Smooth muscle cell (in vitro differentiated cells): ENCODE data around the gene DOHH. TPM values are rescaled to one million over a fixed set of nuclear protein-coding genes. Genes with fewer than 3 reads are reported as not detected.

Experiments
- DNase-seq: peaks from one replicate; lab custom pipeline; 2025; ENCODE audit not compliant: unreplicated experiment; lab: John Stamatoyannopoulos, UW
- H2AFZ ChIP-seq: fragments of 200-600 bp; sonication (generic); 2 replicates; pipeline ENCODE4 v1.6.0; 2016; ENCODE audit warnings: antibody characterized with exemption, low read depth, mild to moderate bottlenecking
- H3F3A ChIP-seq: fragments of 200-600 bp; sonication (generic); 2 replicates; pipeline ENCODE4 v1.6.0; 2017; ENCODE audit warnings: antibody characterized with exemption, low read depth
- H3K27ac ChIP-seq: fragments of 200-600 bp; sonication (generic); 2 replicates; pipeline ENCODE4 v1.5.1; 2016; ENCODE audit warnings: low read depth, mild to moderate bottlenecking
- H3K27me3 ChIP-seq: fragments of 200-600 bp; sonication (generic); 2 replicates; pipeline ENCODE4 v1.6.1; 2016; ENCODE audit warnings: low read depth, mild to moderate bottlenecking
- H3K36me3 ChIP-seq: fragments of 200-600 bp; sonication (generic); 2 replicates; pipeline ENCODE4 v1.5.1; 2016; ENCODE audit warnings: low read depth
- H3K4me1 ChIP-seq: fragments of 200-600 bp; sonication (generic); 2 replicates; pipeline ENCODE4 v1.5.1; 2016; ENCODE audit warnings: low read depth
- H3K4me2 ChIP-seq: fragments of 200-600 bp; sonication (generic); 2 replicates; pipeline ENCODE4 v1.6.0; 2016; ENCODE audit warnings: mild to moderate bottlenecking
- H3K4me3 ChIP-seq: fragments of 200-600 bp; sonication (generic); 2 replicates; pipeline ENCODE4 v1.5.1; 2016; ENCODE audit warnings: mild to moderate bottlenecking
- H3K79me2 ChIP-seq: fragments of 200-600 bp; sonication (generic); 2 replicates; pipeline ENCODE4 v1.6.0; 2016; ENCODE audit warnings: low read depth, mild to moderate bottlenecking
- H3K9ac ChIP-seq: fragments of 200-600 bp; sonication (generic); 2 replicates; pipeline ENCODE4 v1.6.0; 2016; ENCODE audit warnings: low read depth
- H3K9me3 ChIP-seq: fragments of 200-600 bp; sonication (generic); replicated peaks from 2 replicates; pipeline ENCODE4 v1.5.1; 2016; ENCODE audit warnings: low read depth
- H4K20me1 ChIP-seq: fragments of 200-600 bp; sonication (generic); 2 replicates; pipeline ENCODE4 v1.6.0; 2016; ENCODE audit warnings: low read depth
- WGBS: methylation state at CpG from one replicate; pipeline ENCODE4 v1.1.7; 2016; ENCODE audit warnings: low lambda C conversion rate; 5-methylcytosine and 5-hydroxymethylcytosine counted together
- polyA plus RNA-seq: library from polyadenylated mRNA; unstranded; fragments of >200 nt; fragmentation: Nextera tagmentation; extraction: Ambion mirVana; gene quantifications from 2 replicates; pipeline ENCODE4 v1.2.1, GENCODE V29; 2016
- total RNA-seq: library from RNA; depleted of rRNA; stranded (reverse); fragments of >200 nt; gene quantifications from 2 replicates; pipeline ENCODE4 v1.2.3, GENCODE V29; 2014
- TF ChIP-seq, protein P1 (sequence below): fragments of 200-600 bp; sonication (generic); IDR thresholded peaks from 2 replicates; pipeline ENCODE4 v1.5.1; 2017; ENCODE audit warnings: borderline replicate concordance, mild to moderate bottlenecking, antibody characterized with exemption; ENCODE audit not compliant: insufficient read depth, poor library complexity, severe bottlenecking

DOHH gene
- total and polyA plus RNA-seq, 2 experiments from 2014 or later: 8.7 to 27.2 TPM

GRCh38 chr19:3512562-3513228, 12.2 kb upstream of the DOHH start:
- no peak overlapping the region for H2AFZ ChIP-seq
- H4K20me1 ChIP-seq: peaks cover 99% of the 10 kb centered on the region
- H3K27ac ChIP-seq: no peak overlapping the region
- no peaks in the 10 kb centered on the region for H3F3A ChIP-seq
- DNase-seq: no peak
- H3K4me3 ChIP-seq: no peak overlapping the region
- H3K79me2 ChIP-seq: peaks cover 95% of the 10 kb centered on the region
- 98% methylated on average over 17 of the region's 17 CpGs for WGBS
- no peaks in the 10 kb centered on the region for H3K4me1 ChIP-seq
- H3K9me3 ChIP-seq: no peaks in the 10 kb centered on the region
- TF ChIP-seq, protein P1, sequence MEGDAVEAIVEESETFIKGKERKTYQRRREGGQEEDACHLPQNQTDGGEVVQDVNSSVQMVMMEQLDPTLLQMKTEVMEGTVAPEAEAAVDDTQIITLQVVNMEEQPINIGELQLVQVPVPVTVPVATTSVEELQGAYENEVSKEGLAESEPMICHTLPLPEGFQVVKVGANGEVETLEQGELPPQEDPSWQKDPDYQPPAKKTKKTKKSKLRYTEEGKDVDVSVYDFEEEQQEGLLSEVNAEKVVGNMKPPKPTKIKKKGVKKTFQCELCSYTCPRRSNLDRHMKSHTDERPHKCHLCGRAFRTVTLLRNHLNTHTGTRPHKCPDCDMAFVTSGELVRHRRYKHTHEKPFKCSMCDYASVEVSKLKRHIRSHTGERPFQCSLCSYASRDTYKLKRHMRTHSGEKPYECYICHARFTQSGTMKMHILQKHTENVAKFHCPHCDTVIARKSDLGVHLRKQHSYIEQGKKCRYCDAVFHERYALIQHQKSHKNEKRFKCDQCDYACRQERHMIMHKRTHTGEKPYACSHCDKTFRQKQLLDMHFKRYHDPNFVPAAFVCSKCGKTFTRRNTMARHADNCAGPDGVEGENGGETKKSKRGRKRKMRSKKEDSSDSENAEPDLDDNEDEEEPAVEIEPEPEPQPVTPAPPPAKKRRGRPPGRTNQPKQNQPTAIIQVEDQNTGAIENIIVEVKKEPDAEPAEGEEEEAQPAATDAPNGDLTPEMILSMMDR: no peak
- no peaks in the 10 kb centered on the region for H3K36me3 ChIP-seq
- no peak overlapping the region for H3K4me2 ChIP-seq
- no peak overlapping the region for H3K9ac ChIP-seq
- H3K27me3 ChIP-seq: no peaks in the 10 kb centered on the region

- no peak overlapping the region for H3K27ac ChIP-seq
- H3K27me3 ChIP-seq: no peaks in the 10 kb centered on the region
- peaks cover 95% of the 10 kb centered on the region for H3K79me2 ChIP-seq
- no peak overlapping the region for H3K4me2 ChIP-seq
- TF ChIP-seq, protein P1: no peak
- DNase-seq: no peak
- H3K9ac ChIP-seq: no peak overlapping the region
- H3K9me3 ChIP-seq: no peaks in the 10 kb centered on the region
- H4K20me1 ChIP-seq: peaks cover 95% of the 10 kb centered on the region
- no peaks in the 10 kb centered on the region for H3F3A ChIP-seq
- no peaks in the 10 kb centered on the region for H3K36me3 ChIP-seq
- H2AFZ ChIP-seq: no peak overlapping the region
- 97% methylated on average over 24 of the region's 26 CpGs for WGBS
- no peak overlapping the region for H3K4me3 ChIP-seq
- no peaks in the 10 kb centered on the region for H3K4me1 ChIP-seq
These were observed 11.2 kb upstream of the DOHH start for GRCh38 chr19:3511506-3512251.

DNA sequence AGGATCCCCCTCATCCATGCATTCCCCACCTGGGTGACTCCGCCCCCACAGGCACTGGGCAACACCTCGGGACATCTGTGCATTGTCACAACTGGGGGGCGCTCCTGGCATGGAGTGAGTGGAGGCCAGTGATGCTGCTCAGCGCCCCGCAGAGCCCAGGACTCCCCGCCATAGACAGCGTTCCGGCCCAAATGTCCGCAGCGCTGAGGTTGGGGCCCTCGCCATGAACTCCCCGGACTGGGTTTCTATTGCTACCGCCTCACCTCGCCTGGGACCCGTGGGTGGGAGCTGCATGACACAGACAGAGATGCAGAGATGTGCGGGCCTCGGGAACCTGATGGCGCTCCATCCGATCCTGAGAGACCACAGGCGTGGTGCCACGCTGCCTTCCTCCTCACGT, 10.3 kb upstream of the DOHH start:
- WGBS: 94% methylated on average over 22 of the region's 22 CpGs

More for the DNA sequence above, 10.3 kb upstream of the DOHH start:
- H3K4me1 ChIP-seq: no peaks in the 10 kb centered on the region
- H3K9ac ChIP-seq: no peak overlapping the region
- DNase-seq: no peak
- no peaks in the 10 kb centered on the region for H3K9me3 ChIP-seq
- H3K4me3 ChIP-seq: no peak overlapping the region
- no peaks in the 10 kb centered on the region for H3K36me3 ChIP-seq
- no peaks in the 10 kb centered on the region for H3K27me3 ChIP-seq
- peaks cover 90% of the 10 kb centered on the region for H3K79me2 ChIP-seq
- TF ChIP-seq, protein P1: no peak
- H3F3A ChIP-seq: no peaks in the 10 kb centered on the region
- no peak overlapping the region for H2AFZ ChIP-seq
- H3K4me2 ChIP-seq: no peak overlapping the region
- peaks cover 85% of the 10 kb centered on the region for H4K20me1 ChIP-seq
- H3K27ac ChIP-seq: peak overlapping the region; percentile 87
